HG02938 (cell line): ENCODE data around the gene GRIA1.
"Not testable (repeated sequence)": the region's sequence is repeated elsewhere in the genome, so short reads cannot be mapped to it uniquely, and the experiment has no call there.

ENCODE experiments used
- ATAC-seq: cut with Tn5 transposase; IDR thresholded peaks from one replicate; pipeline ENCODE4 v1.9.1; 2021; ENCODE audit warnings: mild to moderate bottlenecking, moderate library complexity; ENCODE audit not compliant: unreplicated experiment

The GRIA1 gene

GRCh38 chr5:153816870-153817269 lies 326.4 kb downstream of the GRIA1 start:
- ATAC-seq, result no peak

- ATAC-seq, result no peak
These were observed 328.2 kb downstream of the GRIA1 start for GRCh38 chr5:153818626-153819025.

GRCh38 chr5:153823036-153823435 lies 332.6 kb downstream of the GRIA1 start:
- ATAC-seq, result no peak

- no peak for ATAC-seq
These were observed 334.4 kb downstream of the GRIA1 start for GRCh38 chr5:153824909-153825308.

GRCh38 chr5:153827397-153827796 lies 336.9 kb downstream of the GRIA1 start:
- ATAC-seq, result no peak

- no peak for ATAC-seq
These were observed 339.1 kb downstream of the GRIA1 start for GRCh38 chr5:153829510-153830065.

- ATAC-seq, result peak; percentile 97
These were observed 341.5 kb downstream of the GRIA1 start for GRCh38 chr5:153831973-153832372.

- ATAC-seq, result no peak
These were observed 345.5 kb downstream of the GRIA1 start for GRCh38 chr5:153835891-153836515.

GRCh38 chr5:153849303-153850113 lies 359.0 kb downstream of the GRIA1 start:
- ATAC-seq, result not testable (repeated sequence)

- no peak for ATAC-seq
These were observed 369.9 kb downstream of the GRIA1 start for GRCh38 chr5:153860195-153860886.

- ATAC-seq, result not testable (repeated sequence)
These were observed 372.4 kb downstream of the GRIA1 start for GRCh38 chr5:153862906-153863305.
